AG08396 (cell line): ENCODE measurements around the gene CCNY.
A peak's percentile ranks its signal among the peaks of the same experiment; 100 is the strongest.

Source experiments
- DNase-seq: peaks from one replicate; pipeline ENCODE4 v3.0.0; 2012; ENCODE audit warnings: low spot score, mixed read lengths

CCNY gene

DNA sequence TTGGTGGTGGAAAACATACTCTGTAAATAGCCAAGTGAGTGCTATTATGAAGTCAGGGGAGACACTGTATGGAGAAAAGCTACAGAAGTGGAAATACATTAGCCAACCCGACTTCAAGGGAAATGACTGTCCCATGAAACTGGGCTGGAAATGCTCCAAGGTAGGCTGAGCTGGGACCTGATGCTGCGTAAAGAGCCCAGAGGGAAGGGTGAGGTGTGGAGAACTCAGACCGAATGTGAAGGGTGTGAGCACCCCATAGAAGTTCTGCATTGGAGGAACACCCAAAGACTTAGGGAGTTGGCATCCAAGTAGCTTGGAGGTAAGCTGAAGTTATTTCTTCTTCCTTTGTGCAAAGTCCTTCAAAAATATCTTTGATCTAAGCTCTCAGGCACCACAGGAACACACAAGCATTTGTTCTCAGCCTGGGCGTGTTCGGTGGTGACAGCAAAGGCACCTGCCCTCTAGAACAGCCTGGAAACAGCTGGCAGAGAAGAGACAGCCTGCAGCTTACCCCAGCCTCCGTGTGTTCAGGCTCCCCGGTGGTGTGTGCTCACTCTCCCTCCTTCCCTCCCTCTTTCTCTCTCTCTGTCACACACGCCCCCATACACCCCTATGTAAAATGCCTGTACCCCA is 249.7 kb downstream of the CCNY start:
- no peak for DNase-seq

DNA sequence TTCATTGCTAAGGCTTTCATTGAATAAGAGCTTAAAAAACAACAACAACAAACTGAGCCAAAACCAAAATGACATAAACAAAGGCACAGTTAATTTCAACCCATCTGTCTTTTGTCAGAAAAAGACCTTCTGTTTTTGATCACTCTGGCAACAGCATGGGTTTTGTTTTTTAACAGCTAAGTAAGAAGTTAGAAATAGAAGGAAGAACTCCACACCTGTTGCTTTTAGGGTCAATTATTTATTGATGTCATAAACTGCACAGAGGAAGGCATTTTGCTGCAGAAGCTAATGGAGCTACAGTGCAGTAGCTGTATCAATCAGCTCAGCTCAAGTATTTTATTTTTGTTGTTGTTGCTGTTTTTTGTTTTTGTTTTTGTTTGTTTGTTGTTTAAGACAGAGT is 252.5 kb downstream of the CCNY start:
- DNase-seq: no peak

DNA sequence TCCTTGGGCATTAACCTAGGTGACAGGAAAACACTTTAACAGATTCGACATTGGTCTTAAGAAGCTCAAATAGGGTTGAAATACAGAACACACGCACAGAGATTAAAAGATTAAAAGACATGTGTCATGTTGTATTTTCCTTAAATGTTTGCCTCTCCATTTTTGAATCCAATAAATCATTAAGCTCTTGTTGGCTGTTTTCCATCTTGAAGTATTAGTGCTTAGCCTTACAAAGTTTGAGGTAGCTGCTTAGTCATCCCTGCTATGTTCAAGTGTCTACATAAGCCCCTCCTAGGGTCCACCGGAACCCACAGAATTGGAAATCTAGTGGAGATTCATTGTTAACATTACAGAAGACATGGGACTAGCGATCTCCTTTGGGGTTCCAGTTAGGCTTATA is 256.1 kb downstream of the CCNY start:
- no peak for DNase-seq

DNA sequence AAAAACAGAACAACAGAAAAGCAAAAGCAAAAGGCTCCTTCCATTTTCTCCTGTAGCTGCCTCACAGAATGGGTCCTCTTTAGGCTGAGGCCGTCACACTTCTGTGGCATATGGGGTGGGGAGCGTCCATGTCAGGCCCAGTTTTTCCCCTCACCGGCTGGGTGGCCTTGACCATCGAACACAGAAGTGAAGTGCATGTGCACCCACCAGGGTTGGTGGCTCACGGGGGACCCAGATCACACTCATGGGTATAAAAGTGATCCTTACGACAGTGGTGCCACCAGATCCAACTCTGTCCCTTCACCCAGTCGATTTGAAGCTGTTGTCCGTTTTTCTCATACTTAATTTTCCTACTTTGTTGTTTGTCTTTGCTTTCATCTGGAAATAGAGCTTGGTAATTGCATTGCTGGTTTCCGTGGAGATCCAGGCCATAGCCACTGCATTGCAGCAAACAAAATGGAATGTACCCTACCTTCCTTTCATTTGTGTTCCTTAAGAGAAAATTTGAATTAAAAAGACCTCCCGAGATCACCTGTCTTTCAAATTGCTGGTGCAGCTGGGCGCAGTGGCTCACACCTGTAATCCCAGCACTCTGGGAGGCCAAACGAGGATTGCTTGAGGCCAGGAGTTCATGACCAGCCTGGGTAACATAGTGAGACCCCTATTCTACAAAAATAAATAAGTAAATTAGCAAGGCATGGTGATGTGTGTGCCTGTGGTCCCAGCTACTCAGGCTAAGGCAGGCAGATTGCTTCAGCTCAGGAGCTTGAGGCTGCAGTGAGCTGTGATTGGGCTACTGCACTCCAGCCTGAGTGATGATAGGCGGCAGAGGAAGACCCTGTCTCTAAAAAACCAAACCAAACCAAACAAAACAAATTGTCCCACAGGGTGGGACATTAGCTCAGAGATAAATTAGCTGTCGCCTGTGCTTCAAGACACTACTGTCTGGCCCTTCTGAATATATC is 258.1 kb downstream of the CCNY start:
- no peak for DNase-seq

DNA sequence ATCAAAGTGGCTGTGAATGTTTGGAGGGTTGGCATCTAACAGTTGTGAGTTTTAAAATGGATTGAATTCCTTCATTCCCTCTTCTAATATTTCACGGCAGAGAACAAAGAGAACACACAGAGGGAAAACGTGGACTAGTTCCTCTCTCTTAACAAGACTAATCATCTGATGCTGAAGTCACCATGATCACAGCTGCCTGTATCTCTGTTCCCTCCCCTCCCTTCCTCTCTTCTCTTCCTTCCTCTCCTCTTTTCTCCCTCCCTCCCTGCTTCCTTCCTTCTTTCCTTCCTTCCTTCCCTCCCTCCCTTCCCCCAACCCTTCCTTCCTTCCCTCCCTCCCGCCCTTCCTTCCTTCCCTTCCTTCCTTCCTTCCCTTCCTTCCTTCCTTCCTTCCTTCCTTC is 258.8 kb downstream of the CCNY start:
- no peak for DNase-seq

DNA sequence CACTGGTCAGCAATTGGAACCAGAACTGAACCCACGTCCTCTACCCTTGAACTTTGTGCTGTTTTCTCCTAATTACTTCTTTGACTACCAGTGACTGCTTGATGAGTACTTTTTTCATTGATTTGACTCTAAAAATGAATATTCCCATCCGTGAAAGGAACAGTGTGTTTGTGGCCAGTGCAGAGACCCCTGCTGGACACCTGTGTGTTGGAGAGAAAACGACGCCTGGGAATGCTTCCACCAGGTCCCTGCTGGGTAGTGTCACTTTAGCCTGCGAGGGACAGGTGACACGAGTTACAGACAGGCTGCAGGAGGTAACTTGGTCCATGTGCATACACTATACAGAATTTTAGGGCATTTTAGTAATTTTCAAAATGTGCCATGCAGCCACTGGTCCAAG is 262.1 kb downstream of the CCNY start:
- DNase-seq: no peak

DNA sequence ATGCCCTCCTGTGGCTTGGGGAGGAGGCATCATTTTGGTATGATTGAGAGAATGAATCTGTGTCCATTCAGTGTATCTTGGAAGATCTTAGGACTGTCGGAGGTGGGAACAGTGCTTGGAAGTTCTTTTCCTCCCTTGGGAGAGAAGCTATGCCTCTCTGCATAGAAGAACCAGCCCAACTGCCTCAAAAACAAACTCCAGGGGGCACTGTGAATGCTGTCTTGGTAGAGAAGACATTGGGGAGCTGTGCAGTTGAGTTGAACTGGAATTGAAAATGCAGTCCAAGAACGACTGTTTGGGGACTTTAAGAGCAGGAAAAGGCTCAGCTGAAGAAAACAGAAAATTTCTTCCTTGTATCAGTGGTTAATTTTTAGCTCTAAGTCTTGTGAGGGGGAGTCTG is 263.9 kb downstream of the CCNY start:
- DNase-seq: no peak

DNA sequence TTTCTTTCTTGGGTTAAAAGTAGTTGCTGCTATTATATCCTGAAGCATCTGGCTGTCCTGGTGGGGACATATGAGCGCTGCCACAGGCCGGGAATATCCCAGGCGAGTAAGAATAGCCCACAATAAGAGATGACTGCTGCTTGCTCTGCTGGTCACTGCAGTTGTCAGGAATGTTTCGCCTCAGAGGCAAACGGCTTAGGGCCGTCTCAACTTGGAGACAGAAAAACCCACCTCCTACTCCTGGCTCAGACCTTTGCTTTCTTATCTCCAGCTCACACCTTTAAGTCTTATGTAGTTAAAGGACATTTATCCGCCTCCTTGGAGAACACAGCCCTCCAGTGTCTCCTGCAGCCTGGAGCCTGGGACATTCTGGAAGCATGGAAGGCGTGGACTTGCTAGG is 268.9 kb downstream of the CCNY start, which contains the start of gene GJD4:
Gene GJD4 (plus strand): TSS at position 151 of the 400 bp plus-strand sequence. CDS start 227 bp downstream, at position 378.
- DNase-seq: no peak

DNA sequence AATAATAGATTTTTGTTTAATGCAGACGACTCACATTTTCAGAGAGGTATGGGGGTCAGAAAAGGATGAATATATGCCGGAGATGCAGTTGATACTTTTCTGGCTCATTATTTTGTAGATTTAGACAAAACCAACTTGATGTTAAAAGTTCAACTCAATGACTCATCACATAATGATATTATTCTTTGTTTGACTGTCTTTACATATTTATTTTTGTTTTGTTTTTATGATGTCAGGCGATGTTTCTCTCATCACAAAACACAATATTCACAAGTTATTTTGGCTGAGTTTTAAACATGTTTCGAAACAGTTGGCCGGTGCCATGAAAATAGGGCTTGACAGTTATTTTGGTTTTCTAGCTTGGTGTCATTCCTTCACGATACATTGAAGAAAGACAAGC is 270.1 kb downstream of the CCNY start:
- peak; percentile 31 for DNase-seq

DNA sequence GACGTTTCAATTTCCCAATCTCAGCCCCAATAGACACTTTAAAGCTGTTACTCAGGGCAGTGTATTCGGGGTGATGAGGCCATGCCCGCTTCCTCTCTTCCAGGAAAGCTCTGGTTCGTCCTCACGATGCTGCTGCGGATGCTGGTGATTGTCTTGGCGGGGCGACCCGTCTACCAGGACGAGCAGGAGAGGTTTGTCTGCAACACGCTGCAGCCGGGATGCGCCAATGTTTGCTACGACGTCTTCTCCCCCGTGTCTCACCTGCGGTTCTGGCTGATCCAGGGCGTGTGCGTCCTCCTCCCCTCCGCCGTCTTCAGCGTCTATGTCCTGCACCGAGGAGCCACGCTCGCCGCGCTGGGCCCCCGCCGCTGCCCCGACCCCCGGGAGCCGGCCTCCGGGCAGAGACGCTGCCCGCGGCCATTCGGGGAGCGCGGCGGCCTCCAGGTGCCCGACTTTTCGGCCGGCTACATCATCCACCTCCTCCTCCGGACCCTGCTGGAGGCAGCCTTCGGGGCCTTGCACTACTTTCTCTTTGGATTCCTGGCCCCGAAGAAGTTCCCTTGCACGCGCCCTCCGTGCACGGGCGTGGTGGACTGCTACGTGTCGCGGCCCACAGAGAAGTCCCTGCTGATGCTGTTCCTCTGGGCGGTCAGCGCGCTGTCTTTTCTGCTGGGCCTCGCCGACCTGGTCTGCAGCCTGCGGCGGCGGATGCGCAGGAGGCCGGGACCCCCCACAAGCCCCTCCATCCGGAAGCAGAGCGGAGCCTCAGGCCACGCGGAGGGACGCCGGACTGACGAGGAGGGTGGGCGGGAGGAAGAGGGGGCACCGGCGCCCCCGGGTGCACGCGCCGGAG is 271.4 kb downstream of the CCNY start:
- peak; percentile 53 for DNase-seq

DNA sequence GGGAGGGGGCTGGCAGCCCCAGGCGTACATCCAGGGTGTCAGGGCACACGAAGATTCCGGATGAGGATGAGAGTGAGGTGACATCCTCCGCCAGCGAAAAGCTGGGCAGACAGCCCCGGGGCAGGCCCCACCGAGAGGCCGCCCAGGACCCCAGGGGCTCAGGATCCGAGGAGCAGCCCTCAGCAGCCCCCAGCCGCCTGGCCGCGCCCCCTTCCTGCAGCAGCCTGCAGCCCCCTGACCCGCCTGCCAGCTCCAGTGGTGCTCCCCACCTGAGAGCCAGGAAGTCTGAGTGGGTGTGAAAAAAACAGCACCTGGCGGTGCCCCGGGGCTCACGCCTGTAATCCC is 272.0 kb downstream of the CCNY start:
- no peak for DNase-seq

DNA sequence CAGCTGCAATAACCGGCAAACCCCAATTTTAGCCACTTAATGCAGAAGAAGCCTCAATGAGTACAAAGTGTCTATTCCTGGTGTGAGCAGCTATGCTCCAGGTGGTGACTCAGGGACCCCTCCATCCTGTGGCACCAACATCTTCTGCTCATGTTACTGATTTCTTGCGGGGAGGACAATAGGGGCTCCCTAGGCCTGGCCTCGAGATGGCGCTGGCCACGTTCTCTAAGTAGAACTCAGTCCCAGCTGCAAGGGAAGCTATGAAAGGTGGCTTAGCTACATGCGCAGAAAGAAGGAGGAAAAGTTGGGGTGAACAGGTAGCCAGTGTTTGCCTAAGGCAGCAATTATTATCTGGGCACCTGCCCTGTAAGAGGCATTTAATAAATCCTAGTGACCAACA is 275.4 kb downstream of the CCNY start:
- DNase-seq: no peak

DNA sequence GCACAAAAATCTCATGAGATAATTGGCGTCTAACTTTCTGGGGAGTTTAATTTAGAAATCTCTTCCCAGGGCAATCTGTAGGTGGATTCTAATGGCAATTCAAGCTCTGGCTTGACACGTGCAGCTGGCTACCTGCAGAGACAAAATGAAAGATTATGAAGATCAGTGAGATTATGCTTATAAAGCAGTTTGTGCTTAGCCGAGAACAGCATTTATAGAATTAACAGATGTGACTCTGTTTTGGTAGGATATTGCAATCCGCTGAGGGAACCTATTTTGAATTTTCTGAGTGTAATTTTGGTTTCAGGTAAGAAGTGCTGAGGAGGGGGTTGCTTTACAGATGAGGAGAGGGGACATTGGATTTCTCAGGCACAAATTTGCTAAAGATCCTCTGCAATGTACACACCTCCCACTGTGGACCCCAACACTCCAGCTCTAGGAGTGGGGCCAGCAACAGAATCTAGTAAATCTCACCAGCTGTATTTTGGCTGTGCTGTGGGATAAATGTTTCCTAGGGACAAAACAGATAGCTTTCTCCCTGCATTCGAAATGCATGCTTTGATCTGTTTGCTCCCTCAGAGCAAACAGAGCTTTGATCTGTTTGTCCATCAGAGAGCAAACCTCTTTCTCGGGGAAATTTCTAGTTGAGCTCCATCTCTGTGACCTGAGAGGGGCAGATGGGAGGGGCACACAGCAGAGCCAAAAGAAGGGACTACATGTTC is 276.2 kb downstream of the CCNY start:
- no peak for DNase-seq

DNA sequence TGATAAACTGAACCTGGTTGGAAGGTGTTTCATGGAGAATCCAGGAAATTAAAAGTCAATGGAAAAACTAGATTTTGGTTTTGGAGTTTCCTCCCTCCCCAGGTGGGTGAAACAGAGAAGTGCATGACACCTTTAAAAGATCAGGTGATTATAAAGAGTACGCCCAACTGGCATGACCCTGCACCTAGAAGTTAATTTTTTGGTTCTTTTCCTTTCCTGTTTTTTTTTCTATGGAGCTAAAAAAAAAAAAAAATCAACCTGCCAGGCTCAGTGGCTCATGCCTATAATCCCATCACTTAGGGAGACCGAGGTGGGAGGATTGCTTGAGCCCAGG is 276.8 kb downstream of the CCNY start:
- DNase-seq: no peak

DNA sequence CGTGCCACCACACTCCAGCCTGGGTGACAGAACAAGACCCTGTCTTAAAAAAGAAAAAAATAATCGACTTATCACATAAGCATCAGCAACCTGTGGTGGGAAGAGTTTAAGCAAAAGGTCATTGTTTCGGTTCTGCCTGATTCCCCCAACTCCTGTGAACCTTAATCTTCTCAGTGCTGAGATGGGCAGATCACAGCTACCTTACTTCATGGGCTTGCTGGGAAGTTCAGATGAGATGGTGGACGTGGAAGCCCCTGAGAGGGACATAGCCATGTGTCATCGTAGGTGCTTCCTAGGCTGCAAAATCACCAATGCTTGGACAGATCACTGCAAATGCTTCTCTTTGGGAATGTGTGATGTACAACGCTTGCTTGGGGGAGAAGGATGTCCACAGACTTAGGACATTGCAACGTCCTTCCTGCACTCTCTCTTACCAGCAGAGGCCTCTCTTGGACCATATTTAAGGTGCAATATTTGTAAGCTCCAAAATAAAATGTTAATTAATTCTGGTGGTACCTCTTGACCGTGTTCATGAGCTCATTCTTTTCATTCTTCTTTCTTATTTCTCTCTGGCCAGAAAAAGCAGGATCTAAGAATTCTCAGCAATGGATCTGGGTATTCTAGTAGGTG is 277.4 kb downstream of the CCNY start:
- peak; percentile 47 for DNase-seq

DNA sequence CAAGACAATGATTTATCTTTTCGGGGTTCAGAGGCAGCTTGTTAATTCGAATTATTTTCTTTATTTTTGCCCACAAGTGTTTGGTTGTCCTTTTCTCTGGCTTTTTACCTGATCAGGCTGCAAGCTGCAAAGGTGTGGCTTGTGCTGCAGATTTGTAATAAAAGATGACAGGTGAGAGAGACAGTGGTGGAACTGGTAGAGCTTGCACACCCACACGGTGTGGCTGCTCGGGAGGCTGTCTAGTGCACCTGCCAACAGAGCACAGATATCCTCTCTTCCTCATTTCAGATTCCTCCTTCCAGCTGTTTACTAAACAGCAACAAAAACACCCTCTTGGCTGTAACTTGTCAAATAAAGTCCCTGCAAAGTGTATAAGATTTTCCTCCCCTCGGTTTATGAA is 278.0 kb downstream of the CCNY start:
- no peak for DNase-seq
